ENCODE measurements around the gene YWHAG.

GRCh38 chr7:76317782-76318487 is 40.9 kb downstream of the YWHAG start:
- TF ChIP-seq CTCF (IDR thresholded peaks at IDR 0.05; ENCODE audit: low read depth, low read length, poor library complexity, severe bottlenecking): no peak
- no peak for TF ChIP-seq EZH2phosphoT487 (IDR thresholded peaks at IDR 0.05; ENCODE audit: borderline replicate concordance, low read length)

Data from DOHH2 (cell line).